Duodenal mucosa (tissue), 2 donors: Measurements from ENCODE around the gene FBLIM1.

Experiments
- H3K27ac ChIP-seq: one replicate; pipeline ENCODE4 v1.7.0; 2013; ENCODE audit warnings: low read depth, low read length
- H3K27me3 ChIP-seq, 2 donors: one replicate each; pipeline ENCODE4 v1.7.0; 2013; ENCODE audit warnings: low read length in 2 of 2, control low read depth in 1 of 2; ENCODE audit not compliant: insufficient read depth in 2 of 2, control insufficient read depth in 1 of 2
- H3K36me3 ChIP-seq, 2 donors: one replicate each; pipeline ENCODE4 v1.7.0; 2013; ENCODE audit warnings: low read length in 2 of 2, control low read depth in 1 of 2; ENCODE audit not compliant: insufficient read depth in 2 of 2, control insufficient read depth in 1 of 2
- H3K4me1 ChIP-seq, 2 donors: one replicate each; pipeline ENCODE4 v1.7.0; 2013; ENCODE audit warnings: low read length in 2 of 2, control low read depth in 1 of 2; ENCODE audit not compliant: insufficient read depth in 2 of 2, control insufficient read depth in 1 of 2
- H3K4me3 ChIP-seq, 2 donors: one replicate each; pipeline ENCODE4 v1.7.0; 2013; ENCODE audit warnings: low read length in 2 of 2, low read depth in 1 of 2
- H3K9ac ChIP-seq, 2 donors: one replicate each; pipeline ENCODE4 v1.7.0; 2013; ENCODE audit warnings: low read length in 2 of 2, low read depth in 1 of 2
- H3K9me3 ChIP-seq, 2 donors: one replicate each; pipeline ENCODE4 v1.7.0; 2013; ENCODE audit warnings: low read length in 2 of 2, control low read depth in 1 of 2; ENCODE audit not compliant: control insufficient read depth in 1 of 2

Gene FBLIM1

DNA sequence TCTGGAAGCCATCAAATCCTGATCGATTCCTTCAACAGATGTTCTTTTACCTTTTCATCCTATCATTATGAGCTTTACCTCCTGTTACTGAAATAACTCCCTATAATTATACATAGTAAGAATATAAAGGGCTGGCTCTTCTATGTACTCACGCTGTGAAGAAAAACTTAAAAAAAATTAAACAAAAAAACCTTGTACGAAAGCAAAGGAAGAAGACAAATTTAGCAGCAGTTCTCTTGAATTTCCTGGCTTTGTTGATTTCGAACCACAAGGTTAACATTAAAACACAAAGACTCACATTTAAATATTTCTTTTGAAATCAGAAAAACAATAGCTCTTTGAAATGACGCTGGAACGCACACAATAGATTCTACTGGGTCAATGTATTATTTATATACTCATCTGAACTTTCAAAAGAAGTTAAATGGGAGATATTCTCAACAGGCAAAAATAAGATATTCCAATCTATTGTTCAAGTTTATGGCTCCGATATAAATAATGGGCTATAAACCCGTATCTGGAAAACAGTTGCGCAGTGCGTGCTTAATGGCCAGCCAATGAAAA, 75.3 kb downstream of the FBLIM1 start:
- no peaks in the 10 kb centered on the region for H3K36me3 ChIP-seq
- H3K9me3 ChIP-seq = no peaks in the 10 kb centered on the region
- H3K4me1 ChIP-seq = peaks cover 0 to 14% of the 10 kb centered on the region in 2 donors
- H3K4me3 ChIP-seq = peak overlapping the region; percentile 90 to 98
- H3K27me3 ChIP-seq = no peaks in the 10 kb centered on the region
- peak overlapping the region; percentile 98 to 100 for H3K9ac ChIP-seq
- H3K27ac ChIP-seq = peak overlapping the region; percentile 100

DNA sequence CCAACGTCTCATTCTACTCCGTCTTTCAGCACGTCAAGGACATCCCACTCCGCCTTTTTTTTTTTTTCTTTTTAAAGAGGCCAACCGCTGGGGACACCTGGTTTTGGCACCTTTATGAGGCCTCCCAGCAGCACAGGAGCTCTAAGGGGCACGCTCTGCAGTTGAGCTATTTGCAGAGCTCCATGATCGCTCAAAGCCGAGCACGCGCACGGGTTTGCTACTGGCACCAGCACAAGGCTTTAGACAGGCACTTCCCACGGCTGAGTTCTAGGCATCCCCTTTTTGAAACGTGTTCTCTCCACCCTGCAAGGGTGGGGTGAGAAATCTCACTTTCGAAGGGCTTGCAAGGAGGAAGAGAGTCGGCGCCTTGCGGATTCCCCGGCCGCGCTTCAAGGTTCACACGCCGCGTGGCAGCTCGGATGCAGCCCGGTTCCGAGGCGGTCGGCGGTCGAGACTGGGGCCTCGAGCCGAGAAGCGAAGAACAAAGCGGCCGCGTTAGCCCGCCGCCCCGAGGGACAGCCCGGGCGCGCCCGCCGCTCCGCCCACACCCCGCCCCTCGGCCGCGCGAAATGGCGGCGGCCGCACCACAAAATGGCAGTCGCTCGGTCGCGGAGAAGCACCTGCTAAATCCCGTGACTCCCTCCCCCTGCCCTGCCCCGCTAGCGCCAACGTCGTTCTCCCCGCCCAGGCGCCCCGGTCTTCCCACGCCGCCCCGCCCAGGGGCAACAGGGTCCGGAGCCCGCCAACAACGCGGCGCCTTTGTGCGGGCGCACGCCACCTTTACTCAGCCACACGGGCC, 76.0 kb downstream of the FBLIM1 start:
- Histone ChIP-seq H3K9ac (peak overlapping the region; percentile 98 to 100), H3K27ac (peak overlapping the region; percentile 100), H3K4me3 (peak overlapping the region; percentile 90 to 98), H3K36me3 (no peaks in the 10 kb centered on the region), H3K9me3 (no peaks in the 10 kb centered on the region), H3K27me3 (no peaks in the 10 kb centered on the region), H3K4me1 (peaks cover 0 to 12% of the 10 kb centered on the region in 2 donors)

DNA sequence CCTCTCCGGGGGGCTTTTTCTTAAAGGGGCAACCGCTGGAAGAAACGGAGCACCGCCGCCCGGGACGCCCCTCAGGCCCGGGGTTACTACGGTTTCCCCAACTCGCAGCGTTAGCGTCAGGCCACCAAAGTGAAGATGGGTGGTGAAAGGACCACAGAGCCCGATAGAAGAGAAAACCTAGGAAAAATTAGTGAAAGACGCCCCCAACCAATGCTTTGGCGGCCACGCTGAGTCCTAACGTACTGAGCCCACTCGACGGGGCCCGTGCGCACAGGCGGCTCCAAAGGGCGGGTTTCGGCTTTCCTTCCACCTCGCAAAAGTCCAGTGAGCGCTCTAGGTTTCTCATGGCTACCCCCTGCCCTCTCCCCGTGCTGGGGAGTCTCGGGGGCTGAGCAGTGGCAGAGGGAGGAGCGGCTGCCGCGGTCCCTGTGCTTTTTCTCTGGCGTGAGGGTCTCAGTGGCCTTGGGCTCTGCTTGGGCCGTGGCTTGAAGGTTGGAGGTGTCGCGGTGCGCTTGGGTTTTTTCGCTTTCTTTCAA, 76.7 kb downstream of the FBLIM1 start:
- no peaks in the 10 kb centered on the region for H3K27me3 ChIP-seq

DNA sequence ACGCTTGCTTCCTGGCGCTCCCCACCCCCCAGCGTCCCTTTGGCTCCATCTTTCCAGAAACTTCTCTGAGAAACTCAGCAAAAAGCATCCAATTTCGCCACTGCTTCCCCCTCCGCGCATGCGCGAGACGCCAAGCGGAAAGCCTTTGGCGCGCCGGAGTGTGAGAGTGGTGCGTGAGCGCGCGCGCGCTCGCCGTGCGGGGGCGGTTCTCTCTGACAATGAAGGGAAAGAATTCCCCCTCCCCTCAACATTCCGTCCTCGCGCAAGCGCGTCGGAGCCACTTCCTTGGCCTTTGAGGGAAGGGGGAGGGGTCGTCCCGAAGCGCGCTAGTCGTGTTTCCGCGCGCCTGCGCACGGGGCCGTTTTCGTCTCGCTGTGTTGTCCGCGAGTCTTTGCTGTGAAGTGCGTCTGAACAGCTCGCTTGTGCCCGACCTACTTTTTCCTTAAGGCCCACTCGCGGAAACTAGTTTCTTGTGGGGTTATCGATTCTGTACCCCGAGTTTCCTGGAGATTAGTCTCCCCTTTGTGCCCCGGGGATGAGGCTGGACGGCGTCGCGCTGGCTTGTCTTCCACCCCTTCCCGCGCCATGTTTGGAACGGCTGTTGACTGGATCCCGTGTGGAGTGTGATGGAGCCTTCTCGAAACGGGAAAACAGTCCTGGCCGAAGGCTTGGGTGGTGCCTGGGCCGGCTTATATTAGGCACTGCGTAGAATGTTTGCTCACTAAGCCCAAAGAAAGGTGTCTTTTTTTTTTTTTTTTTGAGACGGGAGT, 77.3 kb downstream of the FBLIM1 start:
- Histone ChIP-seq H3K27me3 (no peaks in the 10 kb centered on the region), H3K4me3 (peak overlapping the region; percentile 90 to 98), H3K9ac (peak overlapping the region; percentile 98 to 100), H3K9me3 (no peaks in the 10 kb centered on the region), H3K4me1 (peaks cover 0 to 5% of the 10 kb centered on the region in 2 donors), H3K27ac (peak overlapping the region; percentile 100), H3K36me3 (no peaks in the 10 kb centered on the region)

More for the DNA sequence above, 76.7 kb downstream of the FBLIM1 start:
- Histone ChIP-seq H3K36me3 (no peaks in the 10 kb centered on the region), H3K9ac (peak overlapping the region; percentile 98 to 100), H3K4me3 (peak overlapping the region; percentile 90 to 98), H3K9me3 (no peaks in the 10 kb centered on the region), H3K27ac (peak overlapping the region; percentile 100), H3K4me1 (peaks cover 0 to 5% of the 10 kb centered on the region in 2 donors)
